Spinal cord (tissue), 10 donors: ENCODE data around the gene ATG4C. TPM values are rescaled to one million over a fixed set of nuclear protein-coding genes. Genes with fewer than 3 reads are reported as not detected.
"Not testable (repeated sequence)": the region's sequence is repeated elsewhere in the genome, so short reads cannot be mapped to it uniquely, and the experiment has no call there.

Experiments
- DNase-seq, 6 donors: peaks; one replicate each; pipeline versions ENCODE4 v3.0.0 to v3.0.0-alpha.2; 2013 to 2015; ENCODE audit warnings: low spot score in 6 of 6, low read depth in 4 of 6
- H3K27ac ChIP-seq: one replicate; pipeline ENCODE4 v1.5.1; 2013; ENCODE audit warnings: low read depth, low read length, control low read depth
- H3K27me3 ChIP-seq: one replicate; pipeline ENCODE4 v1.6.1; 2013; ENCODE audit warnings: low read length; ENCODE audit not compliant: control insufficient read depth, insufficient read depth
- H3K36me3 ChIP-seq: one replicate; pipeline ENCODE4 v1.6.1; 2013; ENCODE audit warnings: low read length; ENCODE audit not compliant: control insufficient read depth, insufficient read depth
- H3K4me1 ChIP-seq: one replicate; pipeline ENCODE4 v1.6.1; 2013; ENCODE audit warnings: low read length; ENCODE audit not compliant: control insufficient read depth, insufficient read depth
- H3K4me3 ChIP-seq: one replicate; pipeline ENCODE4 v1.5.1; 2013; ENCODE audit warnings: low read depth, low read length, control low read depth
- H3K9me3 ChIP-seq: one replicate; pipeline ENCODE4 v1.6.1; 2013; ENCODE audit warnings: low read length; ENCODE audit not compliant: control insufficient read depth, insufficient read depth
- WGBS: methylation state at CpG from one replicate; pipeline ENCODE4 v1.1.5; 2013; ENCODE audit warnings: missing lambda C conversion rate; ENCODE audit not compliant: insufficient coverage; 5-methylcytosine and 5-hydroxymethylcytosine counted together
- polyA plus RNA-seq, 2 donors: library from polyadenylated mRNA; unstranded; fragments of 120-200 nt; gene quantifications; one replicate each; pipeline ENCODE4 v1.2.1, GENCODE V29; 2013; ENCODE audit not compliant: insufficient read length in 2 of 2
- total RNA-seq, 2 donors: library from RNA; depleted of rRNA in 1 of 2; stranded (reverse); fragments of 120-200 nt in 1 of 2; fragments of >200 nt in 1 of 2; gene quantifications; one replicate each; pipeline versions ENCODE4 v1.2.3 to v1.2.4, GENCODE V29; 2013 to 2014
- donor health status: healthy.

The ATG4C gene
- total and polyA plus RNA-seq, 4 donors, result 12.1 to 27.3 (median 14.3) TPM

DNA sequence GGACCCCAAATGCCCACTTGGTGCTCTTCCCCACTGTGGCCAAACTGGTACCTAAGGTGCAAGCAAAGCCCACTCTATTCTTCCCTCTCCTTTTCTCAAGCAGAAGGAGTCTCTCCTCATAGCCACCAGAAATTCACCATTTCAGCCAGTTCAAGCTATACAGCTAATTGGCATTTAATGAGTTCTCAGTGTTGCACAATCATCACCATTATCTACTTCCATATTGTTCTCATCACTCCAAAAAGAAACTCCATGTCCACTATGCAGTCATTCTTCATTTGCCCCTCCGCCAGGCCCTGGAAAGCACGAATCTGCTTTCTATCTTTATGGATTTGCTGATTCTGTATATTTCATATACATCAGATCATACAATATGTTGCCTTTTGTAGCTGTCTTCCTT, 9.9 kb upstream of the ATG4C start:
- H3K9me3 ChIP-seq, result no peaks in the 10 kb centered on the region
- no CpG with 5 or more reads among the region's 2 CpGs for WGBS
- H3K27me3 ChIP-seq, result no peaks in the 10 kb centered on the region
- no peak for DNase-seq
- H3K4me1 ChIP-seq, result no peaks in the 10 kb centered on the region
- no peaks in the 10 kb centered on the region for H3K36me3 ChIP-seq
- H3K27ac ChIP-seq, result no peak overlapping the region
- no peak overlapping the region for H3K4me3 ChIP-seq

- 75% methylated on average over 3 of the region's 3 CpGs for WGBS
- no peaks in the 10 kb centered on the region for H3K9me3 ChIP-seq
Observed at GRCh38 chr1:62774971-62775595, 8.8 kb upstream of the ATG4C start.

DNA sequence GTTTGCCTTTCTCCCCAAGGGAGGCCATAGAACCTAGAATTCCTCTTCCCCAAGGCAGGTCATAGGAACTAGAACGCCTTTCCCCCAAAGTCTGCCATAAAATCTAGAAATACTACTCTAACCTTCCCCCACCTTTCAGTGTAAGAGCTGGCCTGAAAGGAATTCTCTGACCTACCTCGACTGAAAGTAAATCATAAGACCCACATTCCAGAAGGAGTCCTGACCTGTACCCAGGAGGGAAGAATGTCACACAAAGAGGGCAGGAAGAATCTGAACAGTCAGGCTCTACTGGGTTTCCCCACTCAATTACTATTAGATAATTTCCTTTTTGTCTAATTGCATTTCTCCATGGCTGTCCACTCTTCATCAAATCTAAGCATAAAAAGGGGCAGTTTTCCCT, 5.7 kb upstream of the ATG4C start:
- Histone ChIP-seq H3K27ac (no peak overlapping the region), H3K9me3 (no peaks in the 10 kb centered on the region), H3K4me3 (no peak overlapping the region), H3K27me3 (no peaks in the 10 kb centered on the region), H3K36me3 (no peaks in the 10 kb centered on the region), H3K4me1 (peaks cover 2% of the 10 kb centered on the region)
- WGBS, result 100% methylated on average over 1 of the region's 2 CpGs
- DNase-seq, result no peak

More at GRCh38 chr1:62774971-62775595, 8.8 kb upstream of the ATG4C start:
- H3K4me1 ChIP-seq, result no peaks in the 10 kb centered on the region
- H3K4me3 ChIP-seq, result no peak overlapping the region
- DNase-seq, result no peak
- H3K27me3 ChIP-seq, result no peaks in the 10 kb centered on the region
- H3K27ac ChIP-seq, result no peak overlapping the region
- no peaks in the 10 kb centered on the region for H3K36me3 ChIP-seq

DNA sequence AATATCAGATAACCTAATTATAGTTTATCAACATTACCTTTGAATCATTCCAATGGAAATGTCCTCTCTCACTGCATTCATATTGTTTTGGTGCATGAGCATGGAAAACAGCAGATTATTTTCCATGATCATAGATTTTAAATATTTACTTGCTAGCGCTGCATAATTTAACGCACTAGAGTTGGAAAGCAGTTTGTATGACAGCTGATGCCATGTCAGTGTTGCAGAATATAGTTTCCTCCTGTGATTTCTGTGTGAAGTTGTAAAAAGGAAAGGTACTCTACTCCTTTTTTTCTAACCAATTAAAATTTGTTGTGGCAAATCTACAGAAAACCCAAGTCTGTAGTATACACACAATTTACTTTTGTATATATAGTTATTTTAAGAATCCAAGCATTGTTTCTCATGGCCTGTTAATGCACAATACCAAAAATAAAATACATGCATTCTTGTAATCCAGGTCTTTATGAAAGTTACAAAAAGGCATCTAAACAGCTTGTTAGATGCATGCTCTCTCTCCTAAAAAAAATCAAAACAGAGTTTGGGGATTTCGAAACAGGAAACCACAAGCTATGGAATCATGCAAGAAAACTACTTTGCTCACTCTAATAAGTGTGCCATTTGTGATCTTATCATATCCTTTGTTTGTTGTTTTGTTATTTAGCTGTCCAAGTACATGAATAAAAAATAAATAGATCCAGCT, 1.9 kb upstream of the ATG4C start:
- H3K4me3 ChIP-seq, result no peak overlapping the region
- no peak overlapping the region for H3K27ac ChIP-seq
- peaks cover 5% of the 10 kb centered on the region for H3K4me1 ChIP-seq
- no peaks in the 10 kb centered on the region for H3K27me3 ChIP-seq
- H3K36me3 ChIP-seq, result no peaks in the 10 kb centered on the region
- WGBS, result no CpG with 5 or more reads among the region's 3 CpGs
- no peaks in the 10 kb centered on the region for H3K9me3 ChIP-seq
- DNase-seq, result peak in 1 of 6 donors; percentile 51

- not testable (repeated sequence) for H3K36me3 ChIP-seq, H3K9me3 ChIP-seq, H3K27me3 ChIP-seq, H3K27ac ChIP-seq, DNase-seq, H3K4me3 ChIP-seq, H3K4me1 ChIP-seq
- 89% methylated on average over 15 of the region's 23 CpGs for WGBS
Observed at GRCh38 chr1:62782544-62783212, 1.3 kb upstream of the ATG4C start.

- Histone ChIP-seq H3K4me3 (peak overlapping the region; percentile 91), H3K27ac (peak overlapping the region; percentile 95), H3K9me3 (no peaks in the 10 kb centered on the region), H3K27me3 (no peaks in the 10 kb centered on the region), H3K4me1 (peaks cover 5% of the 10 kb centered on the region), H3K36me3 (no peaks in the 10 kb centered on the region)
- WGBS, result 29% methylated on average over 2 of the region's 12 CpGs
- peak in 3 of 6 donors; percentile 2 to 47 (median 23) for DNase-seq
Observed at GRCh38 chr1:62784509-62785365, 805 bp downstream of the ATG4C start.

DNA sequence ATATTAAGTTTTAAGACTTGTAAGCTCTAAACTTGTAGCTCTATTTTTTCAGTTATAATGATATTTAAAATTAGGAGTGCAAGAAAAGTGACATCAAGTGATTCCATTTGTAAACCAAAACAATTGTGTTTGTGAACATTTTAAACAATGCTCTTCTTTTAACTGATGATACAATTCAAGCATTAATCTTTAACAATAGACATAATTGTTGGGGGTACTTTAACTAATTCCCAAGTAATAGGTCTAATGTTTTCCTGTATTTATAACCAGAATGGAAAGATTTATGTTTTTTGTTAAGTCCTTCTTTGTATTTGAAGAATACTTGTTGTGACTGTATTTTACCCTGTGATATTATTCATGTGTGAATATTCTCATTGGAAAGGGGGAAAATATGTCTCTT, 6.8 kb downstream of the ATG4C start:
- Histone ChIP-seq H3K9me3 (no peaks in the 10 kb centered on the region), H3K27me3 (no peaks in the 10 kb centered on the region), H3K27ac (no peak overlapping the region), H3K4me1 (no peaks in the 10 kb centered on the region), H3K4me3 (no peak overlapping the region), H3K36me3 (no peaks in the 10 kb centered on the region)
- DNase-seq, result no peak

DNA sequence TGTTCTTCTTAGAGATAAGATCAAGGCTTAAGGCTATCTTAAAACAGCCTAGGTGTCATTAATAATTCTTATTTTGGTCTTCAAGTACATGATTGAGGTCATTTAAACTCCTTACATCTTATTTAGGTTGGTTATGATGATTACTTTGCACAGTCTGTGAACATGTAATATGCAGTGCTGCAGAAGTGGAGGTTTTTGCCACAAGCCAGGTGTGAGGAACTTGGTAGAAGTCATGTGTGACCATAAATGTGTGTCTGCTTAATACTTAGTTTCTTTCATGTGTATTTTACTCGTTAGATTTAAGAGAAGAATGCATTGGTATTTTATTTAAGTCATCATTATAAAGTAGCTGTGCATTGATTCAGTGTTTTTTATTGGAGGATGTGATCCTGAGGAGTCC, 10.1 kb downstream of the ATG4C start:
- WGBS, result no CpG with 5 or more reads among the region's 1 CpG
- Histone ChIP-seq H3K27ac (no peak overlapping the region), H3K4me3 (no peak overlapping the region), H3K9me3 (no peaks in the 10 kb centered on the region), H3K27me3 (no peaks in the 10 kb centered on the region), H3K36me3 (no peaks in the 10 kb centered on the region), H3K4me1 (no peaks in the 10 kb centered on the region)
- no peak for DNase-seq

DNA sequence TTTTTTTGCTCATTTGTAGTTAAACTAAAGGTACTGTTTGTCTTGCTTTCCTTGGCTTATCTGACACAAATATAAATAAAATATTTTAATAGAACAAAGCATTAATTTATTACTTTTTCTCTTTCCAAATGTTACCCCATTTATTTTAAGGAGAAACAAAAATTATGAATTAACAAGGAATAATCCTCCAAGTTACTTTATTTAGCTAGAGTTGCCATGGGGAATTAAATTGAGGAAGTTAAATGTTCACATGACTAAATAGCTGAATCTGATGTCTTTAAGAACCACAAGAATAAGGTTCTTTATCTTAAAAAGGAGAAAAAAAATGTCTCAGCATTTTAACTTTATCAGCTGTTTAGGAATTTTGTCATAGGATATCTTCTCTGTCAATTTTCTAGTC, 12.3 kb downstream of the ATG4C start:
- Histone ChIP-seq H3K4me3 (no peak overlapping the region), H3K9me3 (no peaks in the 10 kb centered on the region)

More for the DNA sequence above, 12.3 kb downstream of the ATG4C start:
- Histone ChIP-seq H3K4me1 (no peaks in the 10 kb centered on the region), H3K27ac (no peak overlapping the region), H3K27me3 (no peaks in the 10 kb centered on the region), H3K36me3 (no peaks in the 10 kb centered on the region)
- no peak for DNase-seq
